Activated T-helper 1 cell treated with Interleukin-2 at 50 U/mL for 16 hours (primary cell): ENCODE measurements around the gene SLC35E3.
"Not testable (repeated sequence)": the region's sequence is repeated elsewhere in the genome, so short reads cannot be mapped to it uniquely, and the experiment has no call there.

Source experiments
- DNase-seq: peaks from one replicate; pipeline ENCODE4 v3.0.0-alpha.2; 2020; ENCODE audit warnings: low read depth

The SLC35E3 gene

DNA sequence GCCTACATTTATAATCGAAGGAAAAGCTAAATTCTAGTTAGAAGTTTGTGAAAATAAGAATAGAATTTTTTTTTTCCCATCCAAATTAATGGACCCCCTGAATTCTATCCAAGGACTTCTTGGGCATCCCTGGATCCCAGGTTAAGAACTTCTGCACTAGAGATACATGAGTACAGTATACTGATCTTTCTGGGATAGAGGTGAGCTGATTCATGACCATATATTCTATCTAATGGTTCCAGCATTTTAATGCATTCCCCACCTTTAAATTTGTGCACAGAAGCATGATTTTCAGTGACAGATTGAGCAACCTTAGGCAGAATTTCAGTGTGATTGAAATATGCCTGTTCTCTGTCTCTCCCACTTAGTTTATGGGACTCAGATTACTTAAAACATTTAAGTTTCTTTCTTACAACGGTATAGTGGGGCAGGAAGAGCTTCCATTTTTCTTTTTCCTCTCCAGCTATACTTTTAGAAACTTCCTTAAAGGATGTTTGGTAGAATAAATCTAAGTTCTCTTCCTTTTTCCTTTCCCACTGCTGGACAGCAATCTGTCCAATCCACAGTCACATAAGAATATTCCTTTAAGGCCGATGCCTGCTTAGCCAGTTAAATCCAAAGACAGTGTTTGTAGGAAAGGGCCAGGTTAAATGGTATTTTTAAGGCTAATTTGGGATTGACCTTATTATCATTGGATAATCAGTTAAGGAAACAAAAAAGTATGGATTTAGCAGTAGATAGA lies 68.7 kb downstream of the SLC35E3 start:
- DNase-seq: no peak

DNA sequence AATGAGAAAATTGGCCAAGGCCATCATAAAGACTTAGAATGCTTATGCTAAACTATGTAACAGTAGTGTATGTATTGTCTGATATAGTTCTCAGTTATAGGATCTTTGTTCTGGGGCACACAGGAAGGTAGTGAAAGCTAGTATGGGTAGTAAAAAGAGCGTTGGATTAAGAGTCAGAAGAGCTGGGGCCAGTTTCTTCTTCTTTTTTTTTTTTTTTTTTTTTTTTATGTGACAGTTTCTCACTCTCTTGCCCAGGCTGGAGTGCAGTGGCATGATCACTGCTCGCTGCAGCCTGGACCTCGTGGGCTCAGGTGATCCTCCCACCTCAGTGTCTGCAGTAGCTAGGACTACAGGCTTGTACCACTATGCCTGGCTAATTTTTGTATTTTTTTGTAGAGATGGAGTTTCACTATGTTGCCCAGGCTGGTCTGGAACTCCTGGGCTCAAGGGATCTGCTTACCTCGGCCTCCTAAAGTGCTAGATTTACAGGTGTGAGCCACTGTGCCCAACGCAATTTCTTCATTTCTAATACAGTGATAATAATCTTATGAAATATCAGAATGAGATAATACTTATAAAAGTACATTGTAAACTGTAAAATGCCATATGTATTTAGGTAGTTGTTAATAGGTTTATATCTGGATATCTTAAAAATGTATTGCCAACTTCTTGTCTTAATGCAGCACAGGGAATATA lies 69.4 kb downstream of the SLC35E3 start:
- DNase-seq: no peak

DNA sequence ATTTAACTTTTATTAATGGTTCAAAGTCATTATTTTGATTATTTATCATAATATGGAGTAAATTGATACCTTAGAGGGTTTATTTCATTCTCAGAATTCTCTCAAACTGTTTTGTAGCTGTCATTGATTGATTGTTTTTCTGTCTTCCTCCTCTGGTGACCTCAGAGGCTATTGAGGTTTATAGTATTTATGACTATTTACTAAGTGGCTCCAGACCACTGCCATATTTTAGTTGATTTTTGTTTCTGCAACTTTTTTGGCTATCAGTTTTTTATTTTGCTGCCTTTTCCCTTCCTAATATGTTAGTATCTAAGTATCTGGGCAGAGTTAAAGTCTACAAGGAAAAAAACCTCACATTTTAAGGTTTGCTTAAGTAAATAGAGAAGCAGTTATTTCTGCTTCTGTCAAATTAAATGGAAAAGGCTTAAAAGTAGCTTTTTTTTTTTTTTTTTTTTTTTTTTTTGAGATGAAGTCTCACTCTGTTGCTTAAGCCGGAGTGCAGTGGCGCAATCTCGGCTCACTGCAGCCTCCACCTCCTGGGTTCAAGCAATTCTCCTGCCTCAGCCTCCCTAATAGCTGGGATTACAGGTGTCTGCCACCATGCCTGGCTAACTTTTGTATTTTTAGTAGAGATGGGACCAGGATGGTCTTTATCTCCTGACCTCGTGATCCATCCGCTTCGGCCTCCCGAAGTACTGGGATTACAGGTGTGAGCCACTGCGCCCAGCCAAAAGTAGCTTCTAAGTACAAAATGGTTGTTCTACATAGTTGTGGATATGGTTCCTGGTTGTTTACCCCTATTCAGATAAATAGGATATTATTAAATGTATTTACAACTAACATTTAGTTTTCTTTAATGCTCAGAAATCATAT lies 70.2 kb downstream of the SLC35E3 start:
- no peak for DNase-seq

DNA sequence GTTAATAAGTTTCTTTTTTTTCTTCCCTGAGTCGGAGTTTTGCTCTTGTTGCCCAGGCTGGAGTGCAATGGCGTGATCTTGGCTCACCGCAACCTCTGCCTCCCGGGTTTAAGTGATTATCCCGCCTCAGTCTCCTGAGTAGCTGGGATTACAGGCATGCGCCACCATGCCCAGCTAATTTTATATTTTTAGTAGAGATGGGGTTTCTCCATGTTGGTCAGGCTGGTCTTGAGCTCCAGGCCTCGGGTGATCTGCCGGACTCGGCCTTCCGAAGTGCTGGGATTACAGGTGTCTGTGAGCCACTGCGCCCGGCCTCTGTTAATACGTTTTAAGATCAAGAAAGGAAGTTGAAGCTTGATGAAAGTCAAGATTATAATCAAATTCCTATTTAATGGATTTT lies 73.5 kb downstream of the SLC35E3 start:
- not testable (repeated sequence) for DNase-seq

DNA sequence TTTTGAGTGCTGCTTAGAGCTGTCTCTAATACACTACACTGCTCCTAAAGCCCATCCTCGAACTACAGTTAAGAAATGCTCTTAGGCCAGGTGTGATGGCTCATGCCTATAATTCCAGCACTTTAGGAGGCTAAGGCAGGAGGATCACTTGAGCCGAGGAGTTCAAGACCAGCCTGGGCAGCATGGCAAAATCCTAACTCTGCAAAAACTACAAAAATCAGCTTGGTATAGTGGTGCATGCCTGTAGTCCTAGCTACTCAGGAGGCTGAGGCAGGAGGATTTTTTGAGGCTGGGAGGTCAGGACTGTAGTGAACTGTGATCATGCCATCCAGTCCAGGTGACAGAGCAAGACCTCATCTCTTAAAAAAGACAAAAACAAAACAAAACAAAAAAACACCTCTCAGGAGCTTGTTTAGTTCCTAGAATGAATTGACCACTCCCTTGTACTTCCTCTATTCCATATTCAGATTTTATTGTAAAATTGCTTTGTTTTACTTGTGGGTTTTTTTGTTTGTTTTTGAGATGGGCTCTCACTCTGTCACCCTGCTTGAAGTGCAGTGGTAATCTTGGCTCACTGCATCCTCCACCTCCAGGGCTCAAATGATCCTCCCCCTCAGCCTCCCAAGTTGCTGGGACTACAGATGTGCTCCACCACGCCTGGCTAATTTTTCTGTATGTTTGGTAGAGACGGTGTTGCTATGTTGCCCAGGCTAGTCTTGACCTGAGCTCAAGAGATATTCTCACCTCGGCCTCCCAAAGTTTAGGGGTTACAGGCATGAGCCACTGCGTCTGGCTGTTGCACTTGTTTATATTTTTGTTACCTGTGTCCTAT lies 75.6 kb downstream of the SLC35E3 start:
- no peak for DNase-seq

DNA sequence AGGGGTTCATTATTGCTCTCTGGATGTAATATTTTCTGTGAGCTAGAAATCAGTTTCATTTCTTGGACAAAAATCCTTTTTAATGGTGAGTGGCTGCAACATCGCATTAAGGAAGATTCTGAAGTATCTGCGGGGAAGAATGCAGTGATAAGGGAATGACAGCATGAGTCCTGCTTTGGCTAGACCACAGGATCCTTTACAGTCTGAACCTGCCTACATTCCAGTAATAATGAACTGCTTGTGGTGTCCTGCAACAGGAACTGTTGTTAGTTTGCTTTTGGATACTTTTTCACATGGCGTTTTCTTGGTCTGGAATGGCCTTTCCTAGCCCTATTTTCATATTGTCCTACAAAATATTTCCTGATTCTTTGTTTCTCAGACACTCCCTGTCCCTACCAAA lies 77.7 kb downstream of the SLC35E3 start:
- no peak for DNase-seq

DNA sequence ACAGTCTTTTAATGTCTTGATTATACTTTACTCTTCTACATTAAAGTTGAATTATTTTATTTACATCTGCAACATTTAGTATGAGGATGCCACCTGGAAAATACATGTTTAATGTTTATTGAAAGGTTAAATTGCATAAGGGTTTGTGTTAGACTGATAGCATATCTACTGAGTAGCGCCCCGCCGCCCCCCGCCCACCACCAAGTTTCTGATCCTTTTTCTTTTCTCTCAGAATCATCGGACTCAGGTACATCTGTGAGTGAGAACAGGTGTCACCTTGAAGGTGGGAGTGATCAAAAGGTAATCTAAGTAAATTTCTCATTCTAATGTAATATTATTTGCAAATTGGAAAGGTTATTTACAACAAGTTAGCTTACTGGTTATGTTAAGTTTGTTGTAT lies 78.2 kb downstream of the SLC35E3 start:
- no peak for DNase-seq

DNA sequence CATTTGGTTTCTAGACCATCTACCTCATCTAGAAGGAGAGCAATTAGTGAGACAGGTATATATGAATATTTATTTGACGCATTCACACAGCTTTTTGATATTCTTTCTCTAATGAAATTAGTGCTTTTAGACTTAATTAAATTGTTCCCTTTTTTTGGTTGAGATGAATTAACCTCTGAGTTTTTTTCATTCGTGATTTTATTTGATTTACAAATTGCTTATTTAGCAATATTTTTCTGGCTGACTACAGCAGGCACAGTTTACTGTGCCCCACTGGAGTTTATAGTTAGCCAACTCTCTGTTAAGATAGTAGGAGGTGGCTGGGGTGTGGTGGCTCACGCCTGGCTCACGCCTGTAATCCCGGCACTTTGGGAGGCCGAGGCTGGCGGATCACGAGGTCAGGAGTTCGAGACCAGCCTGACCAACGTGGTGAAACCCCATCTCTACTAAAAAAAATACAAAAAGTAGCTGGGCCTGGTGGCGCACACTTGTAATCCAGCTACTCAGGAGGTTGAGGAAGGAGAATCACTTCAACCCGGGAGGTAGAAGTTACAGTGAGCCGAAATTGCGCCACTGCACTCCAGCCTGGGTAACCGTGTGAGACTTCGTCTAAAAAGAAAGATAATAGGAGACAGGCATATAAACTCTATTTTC lies 78.7 kb downstream of the SLC35E3 start:
- DNase-seq: no peak

DNA sequence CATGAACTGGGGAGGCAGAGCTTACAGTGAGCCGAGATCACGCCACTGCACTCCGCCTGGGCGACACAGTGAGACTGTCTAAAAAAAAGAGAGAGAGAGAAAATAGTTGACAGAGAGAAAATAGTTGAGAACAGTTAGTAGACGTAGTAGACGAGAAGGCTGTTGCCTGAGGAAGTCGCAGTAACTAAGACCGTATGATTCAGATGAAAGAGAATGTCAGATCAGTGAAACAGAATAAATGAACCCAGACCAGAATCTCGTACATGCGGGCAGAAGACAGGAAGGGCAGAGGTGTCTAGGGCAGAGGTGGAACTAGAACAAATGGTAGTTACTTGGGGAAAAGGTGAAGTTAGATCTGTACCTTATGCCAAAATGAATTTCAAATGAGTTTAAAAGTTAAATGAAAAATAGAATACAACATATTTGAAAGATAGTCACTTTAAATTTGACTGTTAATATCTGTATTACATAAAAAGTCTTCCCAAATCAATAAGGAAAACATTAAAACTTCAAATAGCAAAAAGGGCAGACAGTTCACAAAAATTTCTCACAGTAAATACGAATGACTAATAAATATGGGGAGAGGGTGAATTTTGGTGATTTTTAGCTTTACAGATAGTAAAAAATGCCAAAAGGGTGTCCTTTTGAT lies 79.7 kb downstream of the SLC35E3 start:
- DNase-seq: no peak

DNA sequence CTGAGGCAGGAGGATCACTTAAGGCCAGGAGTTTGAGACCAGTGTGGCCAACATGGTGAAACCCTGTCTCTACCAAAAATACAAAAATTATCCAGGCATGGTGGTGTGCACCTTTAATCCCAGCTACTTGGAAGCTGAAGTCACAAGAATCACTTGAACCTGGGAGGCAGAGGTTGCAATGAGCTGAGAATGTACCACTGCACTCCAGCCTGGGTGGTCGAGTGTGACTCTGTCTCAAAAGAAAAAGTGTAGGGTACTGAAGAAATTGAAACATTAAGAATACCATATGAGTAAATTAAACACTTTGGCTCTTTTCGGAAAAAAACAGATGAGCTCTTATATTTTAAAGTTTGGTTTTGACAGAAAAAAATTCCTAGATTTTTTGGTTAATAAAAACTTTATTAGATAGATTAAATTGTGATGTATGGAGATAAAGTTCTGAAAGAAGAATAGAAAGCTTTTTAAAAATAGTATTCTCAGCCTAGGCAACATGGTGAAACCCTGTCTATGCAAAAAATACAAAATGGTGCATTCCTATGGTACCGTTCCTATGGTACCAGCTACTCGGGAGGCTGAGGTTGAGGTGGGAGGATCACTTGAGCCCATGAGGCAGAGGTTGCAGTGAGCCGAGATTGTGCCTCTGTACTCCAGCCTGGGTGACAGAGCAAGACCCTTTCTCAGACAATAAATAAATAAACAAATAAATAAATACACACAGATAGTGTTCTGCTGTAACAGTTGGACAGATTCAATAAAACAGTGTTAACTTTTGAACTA lies 82.1 kb downstream of the SLC35E3 start:
- DNase-seq: no peak

DNA sequence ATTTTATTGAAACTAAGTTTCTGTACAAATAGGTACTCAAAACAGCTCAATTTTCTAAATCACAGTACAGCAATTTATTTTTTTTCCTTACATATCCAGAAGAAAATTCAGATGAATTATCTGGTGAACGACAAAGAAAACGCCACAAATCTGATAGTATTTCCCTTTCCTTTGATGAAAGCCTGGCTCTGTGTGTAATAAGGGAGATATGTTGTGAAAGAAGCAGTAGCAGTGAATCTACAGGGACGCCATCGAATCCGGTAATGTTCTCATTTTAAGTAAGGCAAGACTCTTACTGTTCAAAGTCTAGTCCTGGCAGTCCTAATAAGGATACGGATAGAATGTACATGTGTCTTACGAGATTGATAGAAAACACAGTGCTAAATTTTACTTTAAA lies 82.7 kb downstream of the SLC35E3 start:
- DNase-seq: no peak
